HEK293T (cell line): ENCODE results near the gene COMMD2.

Source experiments
- CTCF ChIA-PET: fragments of 350-600 bp; formaldehyde crosslinking; extraction: SDS; loops from one replicate; lab custom pipeline; 2021; ENCODE audit warnings: antibody characterized with exemption, inconsistent platforms; lab: Yijun Ruan, JAX
- POLR2A ChIA-PET: fragments of 350-600 bp; formaldehyde crosslinking; extraction: SDS; loops from one replicate; lab custom pipeline; 2020; ENCODE audit warnings: antibody characterized with exemption, inconsistent platforms; lab: Yijun Ruan, JAX
- DNase-seq: peaks from one replicate; pipeline ENCODE4 v3.0.0; 2012; ENCODE audit warnings: mixed read lengths; ENCODE audit errors: extremely low spot score
- ARNT ChIP-seq: fragments of 450-650 bp; IDR thresholded peaks from 2 replicates; pipeline ENCODE4 v1.6.1; 2017; ENCODE audit warnings: mild to moderate bottlenecking
- BHLHE40 ChIP-seq: fragments of 450-650 bp; IDR thresholded peaks from 2 replicates; pipeline ENCODE4 v1.6.1; 2016; ENCODE audit warnings: mild to moderate bottlenecking, moderate library complexity, borderline replicate concordance
- CTBP1 ChIP-seq: fragments of 450-650 bp; IDR thresholded peaks from 2 replicates; pipeline ENCODE4 v1.6.1; 2016; ENCODE audit warnings: borderline replicate concordance
- ELF4 ChIP-seq: fragments of 450-650 bp; IDR thresholded peaks from 2 replicates; pipeline ENCODE4 v1.6.1; 2017; ENCODE audit warnings: antibody characterized with exemption
- FOXA1 ChIP-seq: fragments of 450-650 bp; IDR thresholded peaks from 2 replicates; pipeline ENCODE4 v1.6.1; 2016; ENCODE audit warnings: mild to moderate bottlenecking
- FOXK2 ChIP-seq: fragments of 450-650 bp; IDR thresholded peaks from 2 replicates; pipeline ENCODE4 v1.6.1; 2016; ENCODE audit warnings: mild to moderate bottlenecking
- FOXM1 ChIP-seq: fragments of 450-650 bp; IDR thresholded peaks from 2 replicates; pipeline ENCODE4 v1.6.1; 2017; ENCODE audit warnings: mild to moderate bottlenecking, borderline replicate concordance
- HDGF ChIP-seq: fragments of 450-650 bp; IDR thresholded peaks from 2 replicates; pipeline ENCODE4 v1.6.1; 2017; ENCODE audit warnings: antibody characterized with exemption, borderline replicate concordance
- L3MBTL2 ChIP-seq: fragments of 450-650 bp; conservative IDR thresholded peaks from 2 replicates; pipeline ENCODE4 v1.6.1; 2016; ENCODE audit warnings: mild to moderate bottlenecking
- LEF1 ChIP-seq: fragments of 450-650 bp; IDR thresholded peaks from 2 replicates; pipeline ENCODE4 v1.6.1; 2017; ENCODE audit warnings: mild to moderate bottlenecking, borderline replicate concordance
- NFRKB ChIP-seq: fragments of 450-650 bp; IDR thresholded peaks from 2 replicates; pipeline ENCODE4 v1.6.1; 2016; ENCODE audit warnings: mild to moderate bottlenecking, moderate library complexity
- PKNOX1 ChIP-seq: fragments of 450-650 bp; IDR thresholded peaks from 2 replicates; pipeline ENCODE4 v1.6.1; 2016
- SP1 ChIP-seq: fragments of 450-650 bp; IDR thresholded peaks from 2 replicates; pipeline ENCODE4 v1.6.1; 2017
- SUZ12 ChIP-seq: fragments of 450-650 bp; IDR thresholded peaks from 2 replicates; pipeline ENCODE4 v1.6.1; 2016; ENCODE audit warnings: mild to moderate bottlenecking
- TARDBP ChIP-seq: fragments of 450-650 bp; IDR thresholded peaks from 2 replicates; pipeline ENCODE4 v1.6.1; 2016
- ZNF384 ChIP-seq: fragments of 450-650 bp; IDR thresholded peaks from 2 replicates; pipeline ENCODE4 v1.6.1; 2016

Gene COMMD2

GRCh38 chr3:149739396-149739795 lies 12.9 kb downstream of the COMMD2 start:
- POLR2A ChIA-PET: no interaction called here
- CTCF ChIA-PET: no interaction called here
- DNase-seq: no peak
- no peak for TF ChIP-seq BHLHE40
- no peak for TF ChIP-seq FOXA1
- TF ChIP-seq CTBP1: no peak
- no peak for TF ChIP-seq FOXM1

GRCh38 chr3:149738876-149739275 lies 13.4 kb downstream of the COMMD2 start:
- DNase-seq: no peak
- CTCF ChIA-PET: interaction anchor here (0.6 kb wide), 1 partner anchor 250 kb away, joined by 4 read pairs; no protein-coding TSS in a partner anchor
- no peak for TF ChIP-seq FOXK2
- no peak for TF ChIP-seq LEF1
- no peak for TF ChIP-seq PKNOX1
- no peak for TF ChIP-seq ARNT
- POLR2A ChIA-PET: no interaction called here

- no peak for TF ChIP-seq FOXK2
- no peak for TF ChIP-seq FOXM1
- TF ChIP-seq ZNF384: no peak
- POLR2A ChIA-PET: no interaction called here
- DNase-seq: no peak
- CTCF ChIA-PET: no interaction called here
Measured at GRCh38 chr3:149736953-149737205, 15.4 kb downstream of the COMMD2 start.

- ChIA-PET CTCF (interaction anchor here (0.7 kb wide), 2 partner anchors 206 to 794 kb away, joined by 3 to 4 read pairs; no protein-coding TSS in a partner anchor), POLR2A (no interaction called here)
- TF ChIP-seq FOXM1 (no peak), FOXA1 (no peak)
- DNase-seq: no peak
Measured at GRCh38 chr3:149736175-149736952, 15.9 kb downstream of the COMMD2 start.

GRCh38 chr3:149732234-149732633 lies 20.1 kb downstream of the COMMD2 start:
- no peak for DNase-seq
- ChIA-PET CTCF (no interaction called here), POLR2A (no interaction called here)
- TF ChIP-seq FOXM1 (no peak), ARNT (no peak), L3MBTL2 (no peak), ZNF384 (no peak)

GRCh38 chr3:149727656-149728055 lies 24.6 kb downstream of the COMMD2 start:
- POLR2A ChIA-PET: no interaction called here
- CTCF ChIA-PET: no interaction called here
- TF ChIP-seq FOXM1 (no peak), CTBP1 (no peak), TARDBP (no peak), FOXK2 (no peak), L3MBTL2 (no peak), LEF1 (no peak), ZNF384 (no peak)
- no peak for DNase-seq

GRCh38 chr3:149726716-149727407 lies 25.4 kb downstream of the COMMD2 start:
- POLR2A ChIA-PET: interaction anchor here (0.8 kb wide), 1 partner anchor 25 kb away, joined by 3 read pairs; no protein-coding TSS in a partner anchor
- TF ChIP-seq FOXM1: no peak
- no peak for TF ChIP-seq HDGF
- TF ChIP-seq BHLHE40: no peak
- no peak for TF ChIP-seq L3MBTL2
- no peak for TF ChIP-seq CTBP1
- no peak for TF ChIP-seq ELF4
- no peak for TF ChIP-seq NFRKB
- TF ChIP-seq FOXA1: no peak
- TF ChIP-seq TARDBP: no peak
- no peak for TF ChIP-seq FOXK2
- CTCF ChIA-PET: no interaction called here

GRCh38 chr3:149723781-149724180 lies 28.5 kb downstream of the COMMD2 start:
- POLR2A ChIA-PET: no interaction called here
- CTCF ChIA-PET: interaction anchor here (0.5 kb wide), 1 partner anchor 201 kb away, joined by 5 read pairs; no protein-coding TSS in a partner anchor
- DNase-seq: no peak
- no peak for TF ChIP-seq SUZ12
- TF ChIP-seq ELF4: no peak
- no peak for TF ChIP-seq FOXM1
- TF ChIP-seq LEF1: no peak
- TF ChIP-seq ARNT: no peak
- no peak for TF ChIP-seq NFRKB
- no peak for TF ChIP-seq PKNOX1
- TF ChIP-seq ZNF384: no peak
- no peak for TF ChIP-seq FOXK2
- no peak for TF ChIP-seq BHLHE40
- TF ChIP-seq CTBP1: no peak
- TF ChIP-seq HDGF: no peak
- TF ChIP-seq L3MBTL2: no peak
- no peak for TF ChIP-seq TARDBP
- TF ChIP-seq SP1: no peak

More at GRCh38 chr3:149726716-149727407, 25.4 kb downstream of the COMMD2 start:
- no peak for DNase-seq
